HEK293 (cell line): ENCODE results near the gene SMAGP.
A peak's percentile ranks its signal among the peaks of the same experiment; 100 is the strongest.

ENCODE experiments used
- CTCF ChIA-PET: fragments of 350-600 bp; formaldehyde crosslinking; extraction: SDS; loops from one replicate; lab custom pipeline; 2021; ENCODE audit warnings: antibody characterized with exemption; lab: Yijun Ruan, JAX
- POLR2A ChIA-PET: fragments of 300-600 bp; formaldehyde crosslinking; extraction: SDS; loops from one replicate; lab custom pipeline; 2020; ENCODE audit warnings: antibody characterized with exemption, inconsistent platforms; lab: Yijun Ruan, JAX
- H3K27ac ChIP-seq: fragments of 200-500 bp; sonication (Bioruptor generic); 2 replicates; pipeline ENCODE4 v1.5.1; 2014; ENCODE audit warnings: low read depth, low read length, control low read depth, inconsistent platforms; ENCODE audit errors: extremely low read depth
- H3K36me3 ChIP-seq, 2 experiments: fragments of 200-500 bp in 1 of 2; sonication (Bioruptor generic) in 1 of 2; 1 replicate in 1 of 2; 2 replicates in 1 of 2; pipeline ENCODE4 v1.5.1; 2014 to 2017; ENCODE audit warnings: inconsistent platforms in 2 of 2, low read length in 2 of 2; ENCODE audit not compliant: control insufficient read depth in 2 of 2, insufficient read depth in 1 of 2
- H3K4me1 ChIP-seq: fragments of 200-500 bp; sonication (Bioruptor generic); 2 replicates; pipeline ENCODE4 v1.5.1; 2014; ENCODE audit warnings: mild to moderate bottlenecking, low read length, inconsistent platforms; ENCODE audit not compliant: control insufficient read depth, insufficient read depth
- H3K4me3 ChIP-seq: 2 replicates; pipeline ENCODE4 v1.5.1; 2011; ENCODE audit warnings: low read depth, mild to moderate bottlenecking, control low read depth, low read length, moderate library complexity
- H3K9me3 ChIP-seq: fragments of 200-500 bp; sonication (Bioruptor generic); 2 replicates; pipeline ENCODE4 v1.5.1; 2014; ENCODE audit warnings: low read depth, low read length, inconsistent platforms; ENCODE audit not compliant: control insufficient read depth, insufficient read depth
- KLF8 ChIP-seq: fragments of 450-650 bp; formaldehyde crosslinking; IDR thresholded peaks from 2 replicates; pipeline ENCODE4 v1.5.1; 2016; ENCODE audit warnings: missing biosample characterization, missing genetic modification characterization
- SALL2 ChIP-seq: fragments of 450-650 bp; formaldehyde crosslinking; IDR thresholded peaks from 2 replicates; pipeline ENCODE4 v1.5.0; 2017; ENCODE audit warnings: missing biosample characterization, mild to moderate bottlenecking, missing genetic modification characterization, borderline replicate concordance
- ZBTB48 ChIP-seq: fragments of 450-650 bp; formaldehyde crosslinking; IDR thresholded peaks from 2 replicates; pipeline ENCODE4 v1.5.1; 2016; ENCODE audit warnings: missing biosample characterization, missing genetic modification characterization
- ZNF112 ChIP-seq: fragments of 450-650 bp; formaldehyde crosslinking; IDR thresholded peaks from 2 replicates; pipeline ENCODE4 v1.5.0; 2017; ENCODE audit warnings: missing biosample characterization, missing genetic modification characterization
- ZNF184 ChIP-seq: fragments of 450-650 bp; IDR thresholded peaks from 2 replicates; pipeline ENCODE4 v1.5.1; 2018; ENCODE audit warnings: missing biosample characterization, mild to moderate bottlenecking, missing genetic modification characterization
- ZNF23 ChIP-seq: fragments of 450-650 bp; formaldehyde crosslinking; IDR thresholded peaks from 2 replicates; pipeline ENCODE4 v1.5.1; 2016; ENCODE audit warnings: missing biosample characterization, missing genetic modification characterization, borderline replicate concordance
- ZNF266 ChIP-seq: fragments of 450-650 bp; formaldehyde crosslinking; IDR thresholded peaks from 2 replicates; pipeline ENCODE4 v1.5.1; 2016; ENCODE audit warnings: missing biosample characterization, missing genetic modification characterization, low read depth
- ZNF302 ChIP-seq: fragments of 450-650 bp; formaldehyde crosslinking; IDR thresholded peaks from 2 replicates; pipeline ENCODE4 v1.5.1; 2016; ENCODE audit warnings: missing biosample characterization, missing genetic modification characterization, low read depth
- ZNF341 ChIP-seq: fragments of 450-650 bp; formaldehyde crosslinking; IDR thresholded peaks from 2 replicates; pipeline ENCODE4; 2016; ENCODE audit warnings: low read depth, missing biosample characterization, missing genetic modification characterization
- ZNF404 ChIP-seq: fragments of 450-650 bp; formaldehyde crosslinking; IDR thresholded peaks from 2 replicates; pipeline ENCODE4 v1.5.1; 2017; ENCODE audit warnings: missing biosample characterization, missing genetic modification characterization
- ZNF426 ChIP-seq: fragments of 450-650 bp; formaldehyde crosslinking; IDR thresholded peaks from 2 replicates; pipeline ENCODE4 v1.5.1; 2017; ENCODE audit warnings: missing biosample characterization, missing genetic modification characterization, mild to moderate bottlenecking, inconsistent platforms, moderate library complexity
- ZNF530 ChIP-seq: fragments of 450-650 bp; formaldehyde crosslinking; IDR thresholded peaks from 2 replicates; pipeline ENCODE4 v1.5.1; 2016; ENCODE audit warnings: low read depth, missing biosample characterization, missing genetic modification characterization
- ZNF610 ChIP-seq: fragments of 450-650 bp; formaldehyde crosslinking; IDR thresholded peaks from 2 replicates; pipeline ENCODE4 v1.5.1; 2016; ENCODE audit warnings: missing biosample characterization, missing genetic modification characterization, borderline replicate concordance
- ZNF658 ChIP-seq: fragments of 450-650 bp; formaldehyde crosslinking; IDR thresholded peaks from 2 replicates; pipeline ENCODE4; 2016; ENCODE audit warnings: missing biosample characterization, missing genetic modification characterization
- ZNF692 ChIP-seq: fragments of 450-650 bp; formaldehyde crosslinking; IDR thresholded peaks from 2 replicates; pipeline ENCODE4 v1.5.1; 2016; ENCODE audit warnings: missing biosample characterization, missing genetic modification characterization
- ZNF707 ChIP-seq: fragments of 450-650 bp; formaldehyde crosslinking; IDR thresholded peaks from 2 replicates; pipeline ENCODE4 v1.5.1; 2016; ENCODE audit warnings: missing biosample characterization, missing genetic modification characterization
- ZNF747 ChIP-seq: fragments of 450-650 bp; formaldehyde crosslinking; IDR thresholded peaks from 2 replicates; pipeline ENCODE4 v1.5.1; 2016; ENCODE audit warnings: missing biosample characterization, missing genetic modification characterization
- ZSCAN30 ChIP-seq: fragments of 450-650 bp; IDR thresholded peaks from 2 replicates; pipeline ENCODE4 v1.5.1; 2018; ENCODE audit warnings: missing biosample characterization, mild to moderate bottlenecking, missing genetic modification characterization, moderate library complexity
- TF ChIP-seq, protein P1 (sequence below): fragments of 450-650 bp; formaldehyde crosslinking; IDR thresholded peaks from 2 replicates; pipeline ENCODE4 v1.5.0; 2017; ENCODE audit warnings: missing biosample characterization, missing genetic modification characterization, borderline replicate concordance
- TF ChIP-seq, protein P2 (sequence below): IDR thresholded peaks from 2 replicates; pipeline ENCODE4 v1.6.1; 2011; ENCODE audit warnings: mild to moderate bottlenecking, low read depth, low read length, borderline replicate concordance
- TF ChIP-seq, protein P3 (sequence below): fragments of 450-650 bp; formaldehyde crosslinking; IDR thresholded peaks from 2 replicates; pipeline ENCODE4 v1.5.1; 2016; ENCODE audit warnings: missing biosample characterization, missing genetic modification characterization
- TF ChIP-seq, protein P4 (sequence below): fragments of 450-650 bp; formaldehyde crosslinking; IDR thresholded peaks from 2 replicates; pipeline ENCODE4 v1.5.1; 2016; ENCODE audit warnings: missing biosample characterization, missing genetic modification characterization, low read depth

Gene SMAGP

GRCh38 chr12:51232642-51233041, 37.6 kb downstream of the SMAGP start:
- H3K36me3 ChIP-seq: no peaks in the 10 kb centered on the region; a peak in 1 of 3 replicates
- H3K4me3 ChIP-seq: no peak overlapping the region
- ChIA-PET CTCF (no interaction called here), POLR2A (interaction anchor here (0.7 kb wide), 1 partner anchor 8 kb away, joined by 3 read pairs; no protein-coding TSS in a partner anchor)
- TF ChIP-seq ZNF404 (no peak), ZNF184 (tag by site-specific recombination) (peak; percentile 60; the same call in 1 of the 2 replicates)
- no peak overlapping the region for H3K27ac ChIP-seq
- H3K4me1 ChIP-seq: peaks cover 4% of the 10 kb centered on the region; the same call in 1 of the 2 replicates
- no peaks in the 10 kb centered on the region for H3K9me3 ChIP-seq

DNA sequence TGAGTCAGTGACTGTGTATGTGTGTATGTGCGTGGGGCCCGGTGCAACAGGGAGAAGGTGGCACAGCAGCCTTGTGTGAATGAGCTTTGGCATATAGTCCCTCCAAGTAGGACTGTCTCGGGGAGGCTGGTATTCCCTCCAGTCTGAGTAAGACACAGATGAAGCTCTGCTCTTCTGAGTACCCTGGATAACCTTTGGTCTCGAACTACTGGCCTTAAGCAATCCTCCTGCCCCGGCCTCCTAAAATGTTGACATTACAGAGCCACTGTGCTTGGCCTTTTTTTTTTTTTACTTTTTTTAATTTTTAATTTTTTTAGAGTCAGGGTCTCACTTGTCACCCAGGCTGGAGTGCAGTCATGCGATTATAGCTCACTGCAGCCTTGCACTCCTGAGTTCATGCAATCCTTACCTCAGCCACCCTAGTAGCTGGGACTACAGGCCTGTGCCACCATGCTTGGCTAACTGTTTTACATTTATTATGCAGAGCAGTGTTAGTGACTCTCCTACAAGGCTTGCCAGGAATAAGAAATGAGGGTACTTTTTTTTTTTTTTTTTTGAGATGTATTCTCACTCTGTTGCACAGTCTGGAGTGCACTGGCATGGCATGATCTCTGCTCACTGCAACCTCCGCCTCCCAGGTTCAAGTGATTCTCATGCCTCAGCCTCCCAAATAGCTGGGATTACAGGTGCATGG, 41.0 kb downstream of the SMAGP start:
- POLR2A ChIA-PET: interaction anchor here (0.7 to 1.1 kb wide), 2 partner anchors 9 to 11 kb away, joined by 3 to 4 read pairs; partner anchors contain the start of gene DAZAP2
- peaks cover 0 to 2% of the 10 kb centered on the region in 2 experiments; a peak in 1 of 3 replicates for H3K36me3 ChIP-seq
- CTCF ChIA-PET: interaction anchor here (0.7 to 3.2 kb wide), 3 partner anchors 11 to 114 kb away, joined by 3 to 12 read pairs (median 5); partner anchors contain the start of gene POU6F1

More for the DNA sequence above, 41.0 kb downstream of the SMAGP start:
- Histone ChIP-seq H3K27ac (no peak overlapping the region), H3K9me3 (no peaks in the 10 kb centered on the region), H3K4me1 (no peaks in the 10 kb centered on the region), H3K4me3 (no peak overlapping the region)
- TF ChIP-seq ZNF692 (no peak), ZNF112 (no peak), ZNF707 (tag by site-specific recombination) (no peak), ZNF23 (tag by site-specific recombination) (no peak), ZNF747 (tag by site-specific recombination) (no peak), ZNF658 (tag by site-specific recombination) (no peak), ZNF266 (no peak), ZNF302 (tag by site-specific recombination) (no peak), ZNF341 (tag by site-specific recombination) (no peak), ZBTB48 (tag by site-specific recombination) (no peak), ZNF426 (tag by site-specific recombination) (no peak), KLF8 (no peak), ZNF530 (no peak), ZNF610 (no peak), ZSCAN30 (tag by site-specific recombination) (no peak), SALL2 (tag by site-specific recombination) (no peak)
- TF ChIP-seq, protein P1, sequence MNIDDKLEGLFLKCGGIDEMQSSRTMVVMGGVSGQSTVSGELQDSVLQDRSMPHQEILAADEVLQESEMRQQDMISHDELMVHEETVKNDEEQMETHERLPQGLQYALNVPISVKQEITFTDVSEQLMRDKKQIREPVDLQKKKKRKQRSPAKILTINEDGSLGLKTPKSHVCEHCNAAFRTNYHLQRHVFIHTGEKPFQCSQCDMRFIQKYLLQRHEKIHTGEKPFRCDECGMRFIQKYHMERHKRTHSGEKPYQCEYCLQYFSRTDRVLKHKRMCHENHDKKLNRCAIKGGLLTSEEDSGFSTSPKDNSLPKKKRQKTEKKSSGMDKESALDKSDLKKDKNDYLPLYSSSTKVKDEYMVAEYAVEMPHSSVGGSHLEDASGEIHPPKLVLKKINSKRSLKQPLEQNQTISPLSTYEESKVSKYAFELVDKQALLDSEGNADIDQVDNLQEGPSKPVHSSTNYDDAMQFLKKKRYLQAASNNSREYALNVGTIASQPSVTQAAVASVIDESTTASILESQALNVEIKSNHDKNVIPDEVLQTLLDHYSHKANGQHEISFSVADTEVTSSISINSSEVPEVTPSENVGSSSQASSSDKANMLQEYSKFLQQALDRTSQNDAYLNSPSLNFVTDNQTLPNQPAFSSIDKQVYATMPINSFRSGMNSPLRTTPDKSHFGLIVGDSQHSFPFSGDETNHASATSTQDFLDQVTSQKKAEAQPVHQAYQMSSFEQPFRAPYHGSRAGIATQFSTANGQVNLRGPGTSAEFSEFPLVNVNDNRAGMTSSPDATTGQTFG (tag by site-specific recombination): no peak
- TF ChIP-seq, protein P2, sequence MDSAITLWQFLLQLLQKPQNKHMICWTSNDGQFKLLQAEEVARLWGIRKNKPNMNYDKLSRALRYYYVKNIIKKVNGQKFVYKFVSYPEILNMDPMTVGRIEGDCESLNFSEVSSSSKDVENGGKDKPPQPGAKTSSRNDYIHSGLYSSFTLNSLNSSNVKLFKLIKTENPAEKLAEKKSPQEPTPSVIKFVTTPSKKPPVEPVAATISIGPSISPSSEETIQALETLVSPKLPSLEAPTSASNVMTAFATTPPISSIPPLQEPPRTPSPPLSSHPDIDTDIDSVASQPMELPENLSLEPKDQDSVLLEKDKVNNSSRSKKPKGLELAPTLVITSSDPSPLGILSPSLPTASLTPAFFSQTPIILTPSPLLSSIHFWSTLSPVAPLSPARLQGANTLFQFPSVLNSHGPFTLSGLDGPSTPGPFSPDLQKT: no peak
- TF ChIP-seq, protein P3, sequence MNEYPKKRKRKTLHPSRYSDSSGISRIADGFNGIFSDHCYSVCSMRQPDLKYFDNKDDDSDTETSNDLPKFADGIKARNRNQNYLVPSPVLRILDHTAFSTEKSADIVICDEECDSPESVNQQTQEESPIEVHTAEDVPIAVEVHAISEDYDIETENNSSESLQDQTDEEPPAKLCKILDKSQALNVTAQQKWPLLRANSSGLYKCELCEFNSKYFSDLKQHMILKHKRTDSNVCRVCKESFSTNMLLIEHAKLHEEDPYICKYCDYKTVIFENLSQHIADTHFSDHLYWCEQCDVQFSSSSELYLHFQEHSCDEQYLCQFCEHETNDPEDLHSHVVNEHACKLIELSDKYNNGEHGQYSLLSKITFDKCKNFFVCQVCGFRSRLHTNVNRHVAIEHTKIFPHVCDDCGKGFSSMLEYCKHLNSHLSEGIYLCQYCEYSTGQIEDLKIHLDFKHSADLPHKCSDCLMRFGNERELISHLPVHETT (tag by site-specific recombination): no peak
- TF ChIP-seq, protein P4, sequence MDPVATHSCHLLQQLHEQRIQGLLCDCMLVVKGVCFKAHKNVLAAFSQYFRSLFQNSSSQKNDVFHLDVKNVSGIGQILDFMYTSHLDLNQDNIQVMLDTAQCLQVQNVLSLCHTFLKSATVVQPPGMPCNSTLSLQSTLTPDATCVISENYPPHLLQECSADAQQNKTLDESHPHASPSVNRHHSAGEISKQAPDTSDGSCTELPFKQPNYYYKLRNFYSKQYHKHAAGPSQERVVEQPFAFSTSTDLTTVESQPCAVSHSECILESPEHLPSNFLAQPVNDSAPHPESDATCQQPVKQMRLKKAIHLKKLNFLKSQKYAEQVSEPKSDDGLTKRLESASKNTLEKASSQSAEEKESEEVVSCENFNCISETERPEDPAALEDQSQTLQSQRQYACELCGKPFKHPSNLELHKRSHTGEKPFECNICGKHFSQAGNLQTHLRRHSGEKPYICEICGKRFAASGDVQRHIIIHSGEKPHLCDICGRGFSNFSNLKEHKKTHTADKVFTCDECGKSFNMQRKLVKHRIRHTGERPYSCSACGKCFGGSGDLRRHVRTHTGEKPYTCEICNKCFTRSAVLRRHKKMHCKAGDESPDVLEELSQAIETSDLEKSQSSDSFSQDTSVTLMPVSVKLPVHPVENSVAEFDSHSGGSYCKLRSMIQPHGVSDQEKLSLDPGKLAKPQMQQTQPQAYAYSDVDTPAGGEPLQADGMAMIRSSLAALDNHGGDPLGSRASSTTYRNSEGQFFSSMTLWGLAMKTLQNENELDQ: no peak
